ENCODE results near the gene KANTR.

KANTR gene

GRCh38 chrX:53081925-53082772, 11.8 kb upstream of the KANTR start, which contains the start of gene TSPYL2:
Gene TSPYL2 (plus strand): TSS chrX:53082367. CDS start chrX:53082499, 132 bp downstream.
- DNase-seq: peak; percentile 96

GRCh38 chrX:53082773-53083616, 10.9 kb upstream of the KANTR start:
- no peak for DNase-seq

GRCh38 chrX:53084043-53084570, 9.8 kb upstream of the KANTR start:
- DNase-seq: no peak

GRCh38 chrX:53084863-53085262, 9.1 kb upstream of the KANTR start:
- DNase-seq: no peak

- no peak for DNase-seq
Measured at GRCh38 chrX:53085661-53086229, 8.2 kb upstream of the KANTR start.

- DNase-seq: no peak
Measured at GRCh38 chrX:53086464-53086863, 7.5 kb upstream of the KANTR start.

- DNase-seq: no peak
Measured at GRCh38 chrX:53087388-53087831, 6.5 kb upstream of the KANTR start.

GRCh38 chrX:53088136-53088974, 5.6 kb upstream of the KANTR start:
- DNase-seq: peak; percentile 91

- DNase-seq: peak; percentile 69
Measured at GRCh38 chrX:53089224-53089842, 4.6 kb upstream of the KANTR start.

GRCh38 chrX:53089925-53090324, 4.0 kb upstream of the KANTR start:
- no peak for DNase-seq

GRCh38 chrX:53091354-53091753, 2.6 kb upstream of the KANTR start:
- DNase-seq: no peak

- DNase-seq: peak; percentile 76
Measured at GRCh38 chrX:53093177-53093655, 726 bp upstream of the KANTR start.

- DNase-seq: no peak
Measured at GRCh38 chrX:53094582-53094905, 602 bp downstream of the KANTR start.

GRCh38 chrX:53095796-53096195, 1.9 kb downstream of the KANTR start:
- no peak for DNase-seq

GRCh38 chrX:53114864-53115549, 21.1 kb downstream of the KANTR start:
- DNase-seq: no peak

- no peak for DNase-seq
Measured at GRCh38 chrX:53115550-53115874, 21.6 kb downstream of the KANTR start.

- no peak for DNase-seq
Measured at GRCh38 chrX:53116101-53116500, 22.2 kb downstream of the KANTR start.

GRCh38 chrX:53122013-53122412, 28.1 kb downstream of the KANTR start:
- DNase-seq: no peak

- DNase-seq: no peak
Measured at GRCh38 chrX:53125506-53125905, 31.6 kb downstream of the KANTR start.

- DNase-seq: no peak
Measured at GRCh38 chrX:53126377-53126776, 32.4 kb downstream of the KANTR start.

- no peak for DNase-seq
Measured at GRCh38 chrX:53128097-53128749, 34.3 kb downstream of the KANTR start.
